ENCODE results near the gene AKIRIN1.
"Not testable (repeated sequence)": the region's sequence is repeated elsewhere in the genome, so short reads cannot be mapped to it uniquely, and the experiment has no call there.

- not testable (repeated sequence) for TF ChIP-seq EZH2 (IDR thresholded peaks at IDR 0.05; ENCODE audit: borderline replicate concordance, low read length); CTCF (IDR thresholded peaks at IDR 0.05; ENCODE audit: low read length)
Measured at GRCh38 chr1:39014956-39015355, 23.9 kb downstream of the AKIRIN1 start.

All from OCI-LY1 (cell line).